GM12878 (cell line): ENCODE measurements around the gene GABRG2. TPM values are rescaled to one million over a fixed set of nuclear protein-coding genes. Genes with fewer than 3 reads are reported as not detected.

ENCODE experiments used
- ATAC-seq: fragments of 200-7000 bp; cut with Tn5 transposase; 3 replicates; pipeline ENCODE4 v1.9.1; 2020; ENCODE audit warnings: mild to moderate bottlenecking, moderate library complexity
- BruUV-seq: library from RNA; stranded (reverse); fragments of 400-500 nt; replicated peaks from 2 replicates; lab custom pipeline; 2021; lab: Mats Ljungman, UMichigan
- CTCF ChIA-PET: fragments of 300-600 bp; sonication (Branson Sonifier 250); formaldehyde crosslinking; extraction: SDS; loops from one replicate; lab custom pipeline; 2021; ENCODE audit warnings: inconsistent platforms; lab: Yijun Ruan, JAX
- POLR2A ChIA-PET: fragments of 350-600 bp; formaldehyde crosslinking; extraction: SDS; loops from one replicate; lab custom pipeline; 2021; ENCODE audit warnings: inconsistent platforms; lab: Charles Lee
- RAD21 ChIA-PET: fragments of 300-600 bp; sonication (Branson Sonifier 250); formaldehyde crosslinking; loops from one replicate; lab custom pipeline; 2023; ENCODE audit warnings: antibody characterized with exemption; ENCODE audit not compliant: unreplicated experiment; lab: Charles Lee
- SMC1A ChIA-PET: fragments of 300-600 bp; sonication (Branson Sonifier 250); formaldehyde crosslinking; loops from one replicate; lab custom pipeline; 2023; ENCODE audit not compliant: unreplicated experiment, uncharacterized antibody; lab: Charles Lee
- DNase-seq: peaks from one replicate; pipeline ENCODE4 v3.0.0-alpha.2; 2011; ENCODE audit warnings: low read depth, low spot score
- FAIRE-seq: peaks from 3 replicates; lab custom pipeline; 2011; peaks lifted over from hg19 to GRCh38; lab: Jason Lieb, UNC
- H2AFZ ChIP-seq: 2 replicates; pipeline ENCODE4 v1.6.0; 2011; ENCODE audit warnings: low read depth, low read length, control low read depth; ENCODE audit not compliant: control insufficient read depth
- H3K27ac ChIP-seq: 2 replicates; pipeline ENCODE4 v1.5.1; 2011; ENCODE audit warnings: control low read depth; ENCODE audit not compliant: control insufficient read depth, insufficient read depth
- H3K27me3 ChIP-seq, 2 experiments: replicated peaks in 1 of 2; 2 replicates each; pipeline versions ENCODE4 v1.6.0 to v1.6.1; 2011; ENCODE audit warnings: low read length in 1 of 2; ENCODE audit not compliant: control insufficient read depth in 2 of 2, insufficient read depth in 2 of 2
- H3K36me3 ChIP-seq, 2 experiments: 2 replicates each; pipeline ENCODE4 v1.5.1; 2011; ENCODE audit warnings: low read length in 1 of 2; ENCODE audit not compliant: control insufficient read depth in 2 of 2, insufficient read depth in 2 of 2
- H3K4me1 ChIP-seq: 2 replicates; pipeline ENCODE4 v1.6.1; 2011; ENCODE audit warnings: mild to moderate bottlenecking, low read length, moderate library complexity, mixed read lengths; ENCODE audit not compliant: control insufficient read depth, insufficient read depth
- H3K4me2 ChIP-seq: 2 replicates; pipeline ENCODE4 v1.6.0; 2011; ENCODE audit warnings: control low read depth; ENCODE audit not compliant: control insufficient read depth, insufficient read depth
- H3K4me3 ChIP-seq: fragments of 200-600 bp; sonication (generic); 2 replicates; pipeline ENCODE4 v1.5.1; 2016
- H3K79me2 ChIP-seq: 2 replicates; pipeline ENCODE4 v1.6.0; 2011; ENCODE audit warnings: low read length; ENCODE audit not compliant: control insufficient read depth, insufficient read depth
- H3K9ac ChIP-seq: 2 replicates; pipeline ENCODE4 v1.8.0; 2011; ENCODE audit warnings: low read length, control low read depth, mixed read lengths; ENCODE audit not compliant: control insufficient read depth, insufficient read depth
- H3K9me3 ChIP-seq: replicated peaks from 3 replicates; pipeline ENCODE4 v1.5.1; 2011; ENCODE audit warnings: mild to moderate bottlenecking, low read length; ENCODE audit not compliant: control insufficient read depth, insufficient read depth
- H4K20me1 ChIP-seq: 2 replicates; pipeline ENCODE4 v1.6.0; 2011; ENCODE audit not compliant: control insufficient read depth, insufficient read depth
- BCL11A ChIP-seq: IDR thresholded peaks from 2 replicates; pipeline ENCODE4 v1.6.1; 2011; ENCODE audit warnings: low read depth, low read length
- IRF5 ChIP-seq: fragments of 450-650 bp; IDR thresholded peaks from 2 replicates; pipeline ENCODE4 v1.6.1; 2017; ENCODE audit warnings: borderline replicate concordance
- JUNB ChIP-seq: IDR thresholded peaks from 2 replicates; pipeline ENCODE4 v1.6.1; 2016; ENCODE audit warnings: antibody characterized with exemption, mild to moderate bottlenecking
- MLLT1 ChIP-seq: fragments of 450-650 bp; IDR thresholded peaks from 2 replicates; pipeline ENCODE4 v1.6.1; 2016; ENCODE audit warnings: mild to moderate bottlenecking
- NFYB ChIP-seq: IDR thresholded peaks from 2 replicates; pipeline ENCODE4 v1.6.1; 2011; ENCODE audit warnings: low read depth, mild to moderate bottlenecking, low read length, improper control_type of control experiment, moderate library complexity; ENCODE audit not compliant: insufficient read depth
- PAX8 ChIP-seq: fragments of 450-650 bp; IDR thresholded peaks from 2 replicates; pipeline ENCODE4 v1.6.1; 2017; ENCODE audit warnings: mild to moderate bottlenecking, moderate library complexity
- PBX3 ChIP-seq: IDR thresholded peaks from 2 replicates; pipeline ENCODE4 v1.6.1; 2011; ENCODE audit warnings: mild to moderate bottlenecking, low read depth, low read length, moderate library complexity; ENCODE audit not compliant: insufficient replicate concordance
- RFX5 ChIP-seq: IDR thresholded peaks from 2 replicates; pipeline ENCODE4 v1.6.1; 2011; ENCODE audit warnings: low read depth, low read length, improper control_type of control experiment
- STAT3 ChIP-seq: IDR thresholded peaks from 2 replicates; pipeline ENCODE4 v1.6.1; 2011; ENCODE audit warnings: low read depth, low read length, improper control_type of control experiment
- ZNF217 ChIP-seq: fragments of 450-650 bp; IDR thresholded peaks from 2 replicates; pipeline ENCODE4 v1.6.1; 2017; ENCODE audit warnings: antibody characterized with exemption, mild to moderate bottlenecking
- ZNF274 ChIP-seq: IDR thresholded peaks from one replicate; pipeline ENCODE4 v1.8.0; 2011; ENCODE audit not compliant: insufficient read length, insufficient read depth
- ZNF622 ChIP-seq: fragments of 450-650 bp; IDR thresholded peaks from 2 replicates; pipeline ENCODE4 v1.6.1; 2017; ENCODE audit warnings: mild to moderate bottlenecking, inconsistent platforms
- ZZZ3 ChIP-seq: IDR thresholded peaks from 2 replicates; pipeline ENCODE4 v1.6.1; 2011; ENCODE audit warnings: low read depth; ENCODE audit not compliant: control insufficient read depth, insufficient read length
- WGBS: methylation state at CpG from one replicate; pipeline ENCODE4 v1.1.6; 2016; ENCODE audit warnings: low lambda C conversion rate; ENCODE audit not compliant: insufficient replicate concordance, insufficient coverage; ENCODE audit errors: missing lambda C conversion rate; 5-methylcytosine and 5-hydroxymethylcytosine counted together
- in situ Hi-C: fragments of 300-500 bp; cut with MboI; formaldehyde crosslinking; loops from 9 replicates; pipeline ENCODE4 v1.14.3; 2018; ENCODE audit warnings: mixed read lengths
- intact Hi-C: fragments of 100-400 bp; cut with micrococcal nuclease; formaldehyde crosslinking; loops from one replicate; pipeline ENCODE4 v1.14.2; 2022; ENCODE audit not compliant: unreplicated experiment
- polyA plus RNA-seq, 11 experiments: library from polyadenylated mRNA; depleted of rRNA in 4 of 11; unstranded in 6 of 11; stranded (reverse) in 5 of 11; fragments of >200 nt; fragmentation: Nextera tagmentation in 4 of 11; fragmentation: Illumina TruSeq in 1 of 11; extraction: Ambion mirVana in 4 of 11; extraction: Trizol in 1 of 11; gene quantifications; 1 replicate in 1 of 11; 2 replicates in 10 of 11; pipeline versions ENCODE4 v1.2.1 to v1.2.3, GENCODE V29; 2011 to 2016; ENCODE audit warnings: inconsistent platforms in 2 of 11, missing spikeins in 2 of 11, low read depth in 1 of 11
- total RNA-seq, 4 experiments: library from RNA; depleted of rRNA in 3 of 4; stranded (reverse); fragments of >200 nt in 3 of 4; fragmentation: Illumina TruSeq in 1 of 4; extraction: Trizol in 1 of 4; gene quantifications; 2 replicates each; pipeline versions ENCODE4 v1.2.1 to v1.2.3, GENCODE V29; 2013 to 2021

GABRG2 gene
- total and polyA plus RNA-seq, 10 of the 15 experiments (the other 5 are each of a cell fraction or from before 2014, with no cell fraction given): 0.34 TPM; not detected in 9

GRCh38 chr5:162078805-162079204 lies 11.2 kb downstream of the GABRG2 start:
- intact Hi-C loops (no loop called here), in situ Hi-C loops (no loop called here)
- 0% methylated on average over 1 of the region's 1 CpG for WGBS
- ATAC-seq: no peak
- Histone ChIP-seq H3K4me1 (no peaks in the 10 kb centered on the region), H4K20me1 (no peaks in the 10 kb centered on the region), H3K4me2 (no peak overlapping the region), H3K79me2 (no peaks in the 10 kb centered on the region), H3K27ac (no peak overlapping the region), H2AFZ (no peak overlapping the region), H3K4me3 (no peak overlapping the region), H3K27me3 (no peaks in the 10 kb centered on the region), H3K36me3 (no peaks in the 10 kb centered on the region), H3K9ac (no peak overlapping the region), H3K9me3 (no peaks in the 10 kb centered on the region)
- BruUV-seq: no TSS peak
- POLR2A ChIA-PET: no interaction called here
- SMC1A ChIA-PET: no interaction called here
- RAD21 ChIA-PET: no interaction called here
- no peak for FAIRE-seq
- CTCF ChIA-PET: no interaction called here
- no peak for TF ChIP-seq IRF5
- TF ChIP-seq MLLT1: no peak
- no peak for TF ChIP-seq ZNF274
- TF ChIP-seq NFYB: no peak
- TF ChIP-seq ZZZ3: no peak
- TF ChIP-seq ZNF622: no peak
- no peak for TF ChIP-seq RFX5
- no peak for TF ChIP-seq STAT3
- no peak for TF ChIP-seq ZNF217
- TF ChIP-seq PBX3: no peak
- TF ChIP-seq PAX8: no peak
- no peak for TF ChIP-seq BCL11A
- no peak for TF ChIP-seq JUNB
- no peak for DNase-seq
